Measurements from ENCODE around the gene METTL25. TPM values are rescaled to one million over a fixed set of nuclear protein-coding genes. Genes with fewer than 3 reads are reported as not detected.

The METTL25 gene
- total RNA-seq, 2 donors from 2014 or later = 2.6 to 9.6 TPM

GRCh38 chr12:82486524-82487235, 128.4 kb downstream of the METTL25 start:
- TF ChIP-seq, protein P1, sequence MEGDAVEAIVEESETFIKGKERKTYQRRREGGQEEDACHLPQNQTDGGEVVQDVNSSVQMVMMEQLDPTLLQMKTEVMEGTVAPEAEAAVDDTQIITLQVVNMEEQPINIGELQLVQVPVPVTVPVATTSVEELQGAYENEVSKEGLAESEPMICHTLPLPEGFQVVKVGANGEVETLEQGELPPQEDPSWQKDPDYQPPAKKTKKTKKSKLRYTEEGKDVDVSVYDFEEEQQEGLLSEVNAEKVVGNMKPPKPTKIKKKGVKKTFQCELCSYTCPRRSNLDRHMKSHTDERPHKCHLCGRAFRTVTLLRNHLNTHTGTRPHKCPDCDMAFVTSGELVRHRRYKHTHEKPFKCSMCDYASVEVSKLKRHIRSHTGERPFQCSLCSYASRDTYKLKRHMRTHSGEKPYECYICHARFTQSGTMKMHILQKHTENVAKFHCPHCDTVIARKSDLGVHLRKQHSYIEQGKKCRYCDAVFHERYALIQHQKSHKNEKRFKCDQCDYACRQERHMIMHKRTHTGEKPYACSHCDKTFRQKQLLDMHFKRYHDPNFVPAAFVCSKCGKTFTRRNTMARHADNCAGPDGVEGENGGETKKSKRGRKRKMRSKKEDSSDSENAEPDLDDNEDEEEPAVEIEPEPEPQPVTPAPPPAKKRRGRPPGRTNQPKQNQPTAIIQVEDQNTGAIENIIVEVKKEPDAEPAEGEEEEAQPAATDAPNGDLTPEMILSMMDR (IDR thresholded peaks at IDR 0.05) = no peak
- no peak for TF ChIP-seq POLR2A (IDR thresholded peaks at IDR 0.05)
- 80 to 83% methylated on average over 2 of the region's 2 CpGs for WGBS, 2 donors
- Histone ChIP-seq H3K9me3 (no peaks in the 10 kb centered on the region), H3K4me1 (no peaks in the 10 kb centered on the region), H3K36me3 (replicated peaks in 1 of 2; ENCODE audit: insufficient read depth in 1 of 2, low read depth in 2 of 2) (no peaks in the 10 kb centered on the region), H3K27ac (no peak overlapping the region), H3K4me3 (no peak overlapping the region), H3K27me3 (no peaks in the 10 kb centered on the region)
- intact Hi-C loops (cut with DNase I) = no loop called here
- ATAC-seq (no peak), DNase-seq (no peak)

GRCh38 chr12:82504409-82504808, 146.1 kb downstream of the METTL25 start:
- H3K27me3 ChIP-seq = no peaks in the 10 kb centered on the region
- DNase-seq (no peak), ATAC-seq (no peak)
- H3K27ac ChIP-seq = no peak overlapping the region
- 59 to 73% methylated on average over 4 of the region's 4 CpGs for WGBS, 2 donors
- no peaks in the 10 kb centered on the region for H3K9me3 ChIP-seq
- H3K4me3 ChIP-seq = no peak overlapping the region
- H3K36me3 ChIP-seq (replicated peaks in 1 of 2; ENCODE audit: insufficient read depth in 1 of 2, low read depth in 2 of 2) = no peaks in the 10 kb centered on the region
- H3K4me1 ChIP-seq = no peaks in the 10 kb centered on the region
- no peak for TF ChIP-seq POLR2A (IDR thresholded peaks at IDR 0.05)
- TF ChIP-seq, protein P1 (IDR thresholded peaks at IDR 0.05) = no peak
- intact Hi-C loops (cut with DNase I) = no loop called here

DNA sequence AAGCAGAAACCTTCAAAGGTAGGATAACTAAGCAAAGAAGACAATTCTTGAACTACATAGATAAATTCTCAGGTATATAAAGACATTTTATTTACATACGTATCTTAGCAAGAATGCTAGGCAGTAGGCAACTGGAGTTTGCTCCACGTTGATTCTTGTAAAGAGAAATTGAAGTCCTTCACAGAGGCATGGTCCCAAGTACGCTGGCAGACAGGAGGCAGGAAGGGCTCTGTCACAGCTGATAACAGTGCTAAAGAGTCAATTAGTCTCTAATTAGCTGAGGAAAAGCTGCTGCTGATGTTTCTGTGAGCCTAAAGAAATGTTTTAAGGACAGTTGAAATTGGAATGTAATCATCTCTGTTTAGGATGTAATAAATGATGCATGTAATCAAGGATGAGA, 146.8 kb downstream of the METTL25 start:
- intact Hi-C loops (cut with DNase I) = no loop called here
- 65 to 70% methylated on average over 3 of the region's 3 CpGs for WGBS, 2 donors
- ATAC-seq = no peak
- DNase-seq = no peak
- TF ChIP-seq POLR2A (IDR thresholded peaks at IDR 0.05) = no peak
- TF ChIP-seq, protein P1 (IDR thresholded peaks at IDR 0.05) = no peak
- Histone ChIP-seq H3K9me3 (no peaks in the 10 kb centered on the region), H3K27me3 (no peaks in the 10 kb centered on the region), H3K36me3 (replicated peaks in 1 of 2; ENCODE audit: insufficient read depth in 1 of 2, low read depth in 2 of 2) (no peaks in the 10 kb centered on the region), H3K4me1 (no peaks in the 10 kb centered on the region), H3K27ac (no peak overlapping the region), H3K4me3 (no peak overlapping the region)

- H3K27me3 ChIP-seq = no peaks in the 10 kb centered on the region
- DNase-seq = no peak
- no peak for TF ChIP-seq POLR2A (IDR thresholded peaks at IDR 0.05)
- TF ChIP-seq, protein P1 (IDR thresholded peaks at IDR 0.05) = no peak
- no peaks in the 10 kb centered on the region for H3K36me3 ChIP-seq (replicated peaks in 1 of 2; ENCODE audit: insufficient read depth in 1 of 2, low read depth in 2 of 2)
- intact Hi-C loops (cut with DNase I) = no loop called here
- no peaks in the 10 kb centered on the region for H3K4me1 ChIP-seq
- no peak overlapping the region for H3K4me3 ChIP-seq
- H3K9me3 ChIP-seq = no peaks in the 10 kb centered on the region
- no peak overlapping the region for H3K27ac ChIP-seq
- WGBS, 2 donors = 85 to 86% methylated on average over 2 of the region's 2 CpGs
- ATAC-seq = no peak
These were observed 149.4 kb downstream of the METTL25 start for GRCh38 chr12:82507686-82508085.

- H3K4me1 ChIP-seq = no peaks in the 10 kb centered on the region
- H3K36me3 ChIP-seq (replicated peaks in 1 of 2; ENCODE audit: insufficient read depth in 1 of 2, low read depth in 2 of 2) = no peaks in the 10 kb centered on the region
- H3K9me3 ChIP-seq = no peaks in the 10 kb centered on the region
- WGBS, 2 donors = 82 to 86% methylated on average over 1 of the region's 1 CpG
- TF ChIP-seq, protein P1 (IDR thresholded peaks at IDR 0.05) = no peak
- no peak for TF ChIP-seq POLR2A (IDR thresholded peaks at IDR 0.05)
- no peak overlapping the region for H3K27ac ChIP-seq
- DNase-seq (no peak), ATAC-seq (no peak)
- no peak overlapping the region for H3K4me3 ChIP-seq
- no peaks in the 10 kb centered on the region for H3K27me3 ChIP-seq
- intact Hi-C loops (cut with DNase I) = no loop called here
These were observed 152.1 kb downstream of the METTL25 start for GRCh38 chr12:82510386-82510785.
